HCT116 (cell line): Measurements from ENCODE around the gene SQSTM1. TPM values are rescaled to one million over a fixed set of nuclear protein-coding genes. Genes with fewer than 3 reads are reported as not detected.

Experiments
- ATAC-seq: fragments of 200-7000 bp; cut with Tn5 transposase; 2 replicates; pipeline ENCODE4 v1.9.1; 2020; ENCODE audit warnings: mild to moderate bottlenecking, moderate library complexity
- BruUV-seq: library from RNA; stranded (reverse); fragments of 400-500 nt; replicated peaks from 2 replicates; lab custom pipeline; 2021; lab: Mats Ljungman, UMichigan
- CTCF ChIA-PET: fragments of 300-600 bp; sonication (Branson Sonifier 250); formaldehyde crosslinking; loops from one replicate; lab custom pipeline; 2021; ENCODE audit warnings: antibody characterized with exemption; lab: Charles Lee
- POLR2A ChIA-PET: fragments of 300-600, 350-600 bp; sonication (Branson Sonifier 250); formaldehyde crosslinking; loops from one replicate; lab custom pipeline; 2021; ENCODE audit warnings: antibody characterized with exemption; lab: Charles Lee
- RAD21 ChIA-PET, 2 experiments: fragments of 300-600 bp; sonication (Branson Sonifier 250); formaldehyde crosslinking; loops; one replicate each; lab custom pipeline; 2023; ENCODE audit warnings: low total read pairs in 2 of 2; ENCODE audit not compliant: uncharacterized antibody in 2 of 2, unreplicated experiment in 2 of 2, low non-redundant PET in 1 of 2; lab: Charles Lee
- DNase-seq: peaks from one replicate; pipeline ENCODE4 v3.0.0-alpha.2; 2010; ENCODE audit warnings: low read depth, low spot score
- H2AFZ ChIP-seq: fragments of 200-600 bp; shearing (Covaris generic), sonication (generic); 2 replicates; pipeline ENCODE4 v1.6.1; 2017; ENCODE audit warnings: low read depth, mixed run types, mixed read lengths, antibody characterized with exemption, low read length; ENCODE audit not compliant: poor library complexity, severe bottlenecking
- H3K27ac ChIP-seq: 2 replicates; pipeline ENCODE4 v1.5.1; 2012; ENCODE audit warnings: low read depth, low read length
- H3K27me3 ChIP-seq: fragments of 200-600 bp; sonication (generic); 2 replicates; pipeline ENCODE4 v1.6.1; 2016; ENCODE audit warnings: mixed run types, low read length, mixed read lengths; ENCODE audit not compliant: insufficient read depth
- H3K36me3 ChIP-seq, 2 experiments: fragments of 200-500 bp in 1 of 2; fragments of 200-600 bp in 1 of 2; sonication (Bioruptor generic) in 1 of 2; sonication (generic) in 1 of 2; 2 replicates each; pipeline versions ENCODE4 v1.5.1 to v1.6.1; 2014 to 2016; ENCODE audit warnings: low read length in 2 of 2, inconsistent platforms in 1 of 2, mixed read lengths in 1 of 2, mixed run types in 1 of 2; ENCODE audit not compliant: insufficient read depth in 2 of 2, control insufficient read depth in 1 of 2
- H3K4me1 ChIP-seq, 2 experiments: fragments of 200-600 bp in 1 of 2; sonication (generic) in 1 of 2; 2 replicates each; pipeline versions ENCODE4 v1.5.1 to v1.6.1; 2012 to 2017; ENCODE audit warnings: low read length in 2 of 2, inconsistent platforms in 1 of 2, mild to moderate bottlenecking in 1 of 2, mixed read lengths in 1 of 2, mixed run types in 1 of 2, moderate library complexity in 1 of 2; ENCODE audit not compliant: insufficient read depth in 2 of 2, control insufficient read depth in 1 of 2
- H3K4me2 ChIP-seq: fragments of 200-600 bp; sonication (generic); 2 replicates; pipeline ENCODE4 v1.6.1; 2017; ENCODE audit warnings: mixed run types, low read length, mixed read lengths
- H3K4me3 ChIP-seq, 2 experiments: fragments of 200-600 bp in 1 of 2; sonication (generic) in 1 of 2; replicated peaks in 1 of 2; 2 replicates each; pipeline ENCODE4 v1.5.1; 2011 to 2016; ENCODE audit warnings: low read length in 2 of 2, control low read depth in 1 of 2, low read depth in 1 of 2, mild to moderate bottlenecking in 1 of 2, mixed read lengths in 1 of 2, mixed run types in 1 of 2
- H3K79me2 ChIP-seq: fragments of 200-600 bp; sonication (generic); 2 replicates; pipeline ENCODE4 v1.6.1; 2017; ENCODE audit warnings: mild to moderate bottlenecking, mixed run types, low read length, moderate library complexity, mixed read lengths; ENCODE audit not compliant: insufficient read depth
- H3K9ac ChIP-seq: fragments of 200-600 bp; sonication (generic); 2 replicates; pipeline ENCODE4 v1.6.1; 2016; ENCODE audit warnings: low read length, mixed read lengths
- H3K9me2 ChIP-seq: fragments of 200-600 bp; sonication (generic), shearing (Covaris generic); 2 replicates; pipeline ENCODE4 v1.6.1; 2017; ENCODE audit warnings: mixed run types, mild to moderate bottlenecking, moderate library complexity; ENCODE audit not compliant: insufficient read depth
- H3K9me3 ChIP-seq, 2 experiments: fragments of 200-500 bp in 1 of 2; fragments of 200-600 bp in 1 of 2; sonication (Bioruptor generic) in 1 of 2; sonication (generic) in 1 of 2; 2 replicates each; pipeline ENCODE4 v1.6.1; 2014 to 2017; ENCODE audit warnings: low read length in 2 of 2, mixed read lengths in 2 of 2, inconsistent platforms in 1 of 2, low read depth in 1 of 2, mild to moderate bottlenecking in 1 of 2, mixed run types in 1 of 2, moderate library complexity in 1 of 2; ENCODE audit not compliant: control insufficient read depth in 1 of 2, insufficient read depth in 1 of 2
- H4K20me1 ChIP-seq: fragments of 200-600 bp; sonication (generic), shearing (Covaris generic); 2 replicates; pipeline ENCODE4 v1.6.1; 2017; ENCODE audit warnings: mixed run types, mild to moderate bottlenecking, moderate library complexity; ENCODE audit not compliant: insufficient read depth
- CTCF ChIP-seq, 3 experiments: fragments of 200-600 bp in 1 of 3; sonication (generic) in 1 of 3; IDR thresholded peaks in 2 of 3; conservative IDR thresholded peaks in 1 of 3; 2 replicates each; pipeline ENCODE4 v1.5.1; 2012 to 2017; ENCODE audit warnings: low read depth in 2 of 3, low read length in 2 of 3, antibody characterized with exemption in 1 of 3, borderline replicate concordance in 1 of 3, control low read depth in 1 of 3, mild to moderate bottlenecking in 1 of 3, mixed read lengths in 1 of 3, mixed run types in 1 of 3, moderate library complexity in 1 of 3; ENCODE audit not compliant: insufficient read depth in 1 of 3
- EZH2 ChIP-seq: fragments of 200-600 bp; sonication (generic); IDR thresholded peaks from 2 replicates; pipeline ENCODE4 v1.6.1; 2017; ENCODE audit warnings: antibody characterized with exemption, mixed run types
- JUND ChIP-seq: IDR thresholded peaks from 2 replicates; pipeline ENCODE4 v1.6.1; 2012
- POLR2AphosphoS5 ChIP-seq: IDR thresholded peaks from 2 replicates; pipeline ENCODE4 v1.6.1; 2011; ENCODE audit warnings: mild to moderate bottlenecking, low read depth, low read length, moderate library complexity
- REST ChIP-seq: IDR thresholded peaks from 2 replicates; pipeline ENCODE4 v1.6.1; 2012; ENCODE audit warnings: low read depth
- ZFX ChIP-seq: fragments of 450-650 bp; IDR thresholded peaks from 2 replicates; pipeline ENCODE4 v1.6.1; 2017
- intact Hi-C: fragments of 100-400 bp; cut with micrococcal nuclease; formaldehyde crosslinking; loops from 2 replicates; pipeline ENCODE4 v1.10.0; 2022
- total RNA-seq: library from RNA; stranded (reverse); gene quantifications from one replicate; pipeline ENCODE4 v1.2.1, GENCODE V29; 2021; ENCODE audit not compliant: unreplicated experiment

SQSTM1 gene
- total RNA-seq, 1 experiment from 2014 or later: 299 TPM

DNA sequence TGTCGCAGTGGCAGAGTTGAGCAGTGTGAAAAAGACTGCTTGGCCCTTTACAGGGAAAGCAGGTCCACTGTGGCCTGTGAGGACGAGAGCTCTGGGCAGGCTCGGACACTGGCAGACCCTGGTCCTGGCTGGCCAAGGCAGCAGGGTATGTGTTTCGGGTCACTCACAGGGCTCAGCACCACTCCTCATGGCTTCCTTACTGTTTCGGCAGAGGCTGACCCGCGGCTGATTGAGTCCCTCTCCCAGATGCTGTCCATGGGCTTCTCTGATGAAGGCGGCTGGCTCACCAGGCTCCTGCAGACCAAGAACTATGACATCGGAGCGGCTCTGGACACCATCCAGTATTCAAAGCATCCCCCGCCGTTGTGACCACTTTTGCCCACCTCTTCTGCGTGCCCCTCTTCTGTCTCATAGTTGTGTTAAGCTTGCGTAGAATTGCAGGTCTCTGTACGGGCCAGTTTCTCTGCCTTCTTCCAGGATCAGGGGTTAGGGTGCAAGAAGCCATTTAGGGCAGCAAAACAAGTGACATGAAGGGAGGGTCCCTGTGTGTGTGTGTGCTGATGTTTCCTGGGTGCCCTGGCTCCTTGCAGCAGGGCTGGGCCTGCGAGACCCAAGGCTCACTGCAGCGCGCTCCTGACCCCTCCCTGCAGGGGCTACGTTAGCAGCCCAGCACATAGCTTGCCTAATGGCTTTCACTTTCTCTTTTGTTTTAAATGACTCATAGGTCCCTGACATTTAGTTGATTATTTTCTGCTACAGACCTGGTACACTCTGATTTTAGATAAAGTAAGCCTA is 15.7 kb downstream of the SQSTM1 start:
- peak; percentile 30; the same call in 1 of the 2 replicates for ATAC-seq
- RAD21 ChIA-PET: no interaction called here

More for the DNA sequence above, 15.7 kb downstream of the SQSTM1 start:
- Histone ChIP-seq H3K9me3 (no peaks in the 10 kb centered on the region), H3K4me3 (no peak overlapping the region), H3K79me2 (peaks cover 8% of the 10 kb centered on the region; the same call in 1 of the 2 replicates), H3K9ac (no peak overlapping the region), H3K36me3 (peaks cover 43 to 48% of the 10 kb centered on the region in 2 experiments), H3K27ac (no peak overlapping the region), H3K4me1 (no peaks in the 10 kb centered on the region), H3K4me2 (no peak overlapping the region), H3K27me3 (no peaks in the 10 kb centered on the region), H4K20me1 (peaks cover 4% of the 10 kb centered on the region; the same call in 1 of the 2 replicates), H3K9me2 (no peaks in the 10 kb centered on the region), H2AFZ (no peak overlapping the region)
- DNase-seq: no peak
- ChIA-PET CTCF (no interaction called here), POLR2A (no interaction called here)
- TF ChIP-seq ZFX: no peak
- no peak for TF ChIP-seq REST
- TF ChIP-seq POLR2AphosphoS5: no peak; the same call in 1 of the 2 replicates
- TF ChIP-seq CTCF (IDR thresholded peaks at IDR 0.05 in 2 of 3, conservative IDR thresholded peaks at IDR 0.05 in 1 of 3; ENCODE audit: borderline replicate concordance in 1 of 3, insufficient read depth in 1 of 3, low read depth in 2 of 3, low read length in 2 of 3): 0 out of 6 replicates have a peak, but pooled peaks of 1 of the 3 experiments have one; percentile 6
- no peak for TF ChIP-seq JUND
- no peak for TF ChIP-seq EZH2
- TSS peak; percentile 47 for BruUV-seq
- intact Hi-C loops: no loop called here
